HG03175 (cell line): ENCODE data around the gene TMEM131.
"Not testable (repeated sequence)": the region's sequence is repeated elsewhere in the genome, so short reads cannot be mapped to it uniquely, and the experiment has no call there.

Source experiments
- ATAC-seq: cut with Tn5 transposase; IDR thresholded peaks from one replicate; pipeline ENCODE4 v1.9.1; 2021; ENCODE audit warnings: mild to moderate bottlenecking, moderate library complexity; ENCODE audit not compliant: unreplicated experiment

Gene TMEM131, protein sequence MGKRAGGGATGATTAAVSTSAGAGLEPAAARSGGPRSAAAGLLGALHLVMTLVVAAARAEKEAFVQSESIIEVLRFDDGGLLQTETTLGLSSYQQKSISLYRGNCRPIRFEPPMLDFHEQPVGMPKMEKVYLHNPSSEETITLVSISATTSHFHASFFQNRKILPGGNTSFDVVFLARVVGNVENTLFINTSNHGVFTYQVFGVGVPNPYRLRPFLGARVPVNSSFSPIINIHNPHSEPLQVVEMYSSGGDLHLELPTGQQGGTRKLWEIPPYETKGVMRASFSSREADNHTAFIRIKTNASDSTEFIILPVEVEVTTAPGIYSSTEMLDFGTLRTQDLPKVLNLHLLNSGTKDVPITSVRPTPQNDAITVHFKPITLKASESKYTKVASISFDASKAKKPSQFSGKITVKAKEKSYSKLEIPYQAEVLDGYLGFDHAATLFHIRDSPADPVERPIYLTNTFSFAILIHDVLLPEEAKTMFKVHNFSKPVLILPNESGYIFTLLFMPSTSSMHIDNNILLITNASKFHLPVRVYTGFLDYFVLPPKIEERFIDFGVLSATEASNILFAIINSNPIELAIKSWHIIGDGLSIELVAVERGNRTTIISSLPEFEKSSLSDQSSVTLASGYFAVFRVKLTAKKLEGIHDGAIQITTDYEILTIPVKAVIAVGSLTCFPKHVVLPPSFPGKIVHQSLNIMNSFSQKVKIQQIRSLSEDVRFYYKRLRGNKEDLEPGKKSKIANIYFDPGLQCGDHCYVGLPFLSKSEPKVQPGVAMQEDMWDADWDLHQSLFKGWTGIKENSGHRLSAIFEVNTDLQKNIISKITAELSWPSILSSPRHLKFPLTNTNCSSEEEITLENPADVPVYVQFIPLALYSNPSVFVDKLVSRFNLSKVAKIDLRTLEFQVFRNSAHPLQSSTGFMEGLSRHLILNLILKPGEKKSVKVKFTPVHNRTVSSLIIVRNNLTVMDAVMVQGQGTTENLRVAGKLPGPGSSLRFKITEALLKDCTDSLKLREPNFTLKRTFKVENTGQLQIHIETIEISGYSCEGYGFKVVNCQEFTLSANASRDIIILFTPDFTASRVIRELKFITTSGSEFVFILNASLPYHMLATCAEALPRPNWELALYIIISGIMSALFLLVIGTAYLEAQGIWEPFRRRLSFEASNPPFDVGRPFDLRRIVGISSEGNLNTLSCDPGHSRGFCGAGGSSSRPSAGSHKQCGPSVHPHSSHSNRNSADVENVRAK (N-terminal part only)

DNA sequence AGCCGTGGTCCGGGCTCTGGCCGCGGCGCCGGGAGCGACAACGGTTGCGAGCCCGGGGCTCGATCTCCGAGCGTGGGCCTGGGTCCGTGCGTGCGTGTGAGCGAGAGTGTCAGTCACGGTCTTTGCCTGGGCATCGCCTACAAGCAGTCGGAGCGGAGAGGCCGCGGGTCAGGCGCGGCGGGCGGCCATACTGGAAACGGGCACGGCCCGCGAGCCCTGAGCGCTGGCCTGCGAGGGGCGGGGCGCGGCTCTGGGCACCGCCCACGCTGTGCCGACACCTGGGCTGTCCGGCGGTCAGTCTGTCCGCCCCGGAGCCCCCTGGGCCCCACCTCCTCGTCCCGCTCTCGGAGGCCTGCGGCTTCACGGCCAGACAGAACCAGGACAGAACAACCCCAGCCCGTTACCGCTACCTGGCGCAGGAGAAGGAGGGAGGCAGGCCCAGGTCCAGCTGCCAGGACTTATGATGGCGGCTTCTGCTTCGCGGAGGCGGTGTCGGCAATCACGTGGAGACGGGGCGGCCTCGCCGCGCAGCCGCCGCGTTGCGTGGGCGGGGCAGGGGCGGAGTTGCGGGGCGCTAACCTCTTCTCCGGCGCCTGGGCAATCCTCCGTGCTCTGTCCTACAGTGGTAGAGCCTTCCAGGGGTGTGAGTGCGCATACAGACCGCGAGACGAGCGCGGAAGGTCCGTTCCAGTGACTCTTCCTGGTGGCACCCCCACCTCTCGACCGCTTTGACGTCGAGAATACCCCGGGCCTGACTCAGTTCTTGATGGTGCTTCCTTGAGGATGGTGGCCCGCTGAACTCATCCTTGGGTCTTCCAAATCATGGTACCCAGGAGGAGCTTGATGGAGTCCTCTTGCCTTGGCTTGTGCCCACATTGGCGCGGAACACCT, at the start of gene TMEM131:
TMEM131 (minus strand) TSS at position 215 of the 891 bp plus-strand sequence. CDS start 286 bp downstream, outside the sequence.
- ATAC-seq: peak; percentile 76

DNA sequence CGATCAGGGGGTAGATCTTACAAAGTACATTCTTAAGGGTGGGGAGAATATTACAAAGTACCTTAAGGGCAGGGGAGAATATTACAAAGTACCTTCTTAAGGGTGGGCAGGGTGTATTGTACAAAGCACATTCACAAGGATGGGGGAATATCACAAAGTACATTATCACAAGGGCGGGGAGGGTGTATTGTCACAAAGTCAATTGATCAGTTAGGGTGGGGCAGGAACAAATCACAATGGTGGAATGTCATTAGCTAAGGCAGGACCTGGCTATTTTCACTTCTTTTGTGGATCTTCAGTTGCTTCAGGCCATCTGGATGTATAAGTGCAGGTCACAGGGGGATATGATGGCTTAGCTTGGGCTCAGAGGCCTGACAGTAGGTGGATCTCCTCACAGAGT, 49.0 kb upstream of the TMEM131 start:
- ATAC-seq: not testable (repeated sequence)

DNA sequence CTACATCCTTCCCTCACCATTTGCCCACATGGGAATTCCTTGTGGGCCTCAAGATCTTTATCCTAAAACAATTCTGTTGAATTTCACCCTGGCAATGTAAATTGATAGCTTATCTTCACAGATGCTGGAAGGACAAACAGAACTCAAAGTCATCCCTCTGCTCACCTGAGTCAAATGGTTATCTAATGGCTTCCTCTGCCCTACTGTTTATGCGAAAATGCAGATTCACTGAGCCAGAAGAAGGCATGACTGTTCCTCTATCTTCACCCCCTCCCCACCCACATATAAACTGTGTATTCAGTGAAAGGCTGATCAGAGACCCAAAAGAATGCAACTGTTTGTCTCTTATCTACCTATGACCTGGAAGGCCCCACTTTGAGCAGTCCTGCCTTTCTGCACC, 47.4 kb upstream of the TMEM131 start:
- no peak for ATAC-seq

DNA sequence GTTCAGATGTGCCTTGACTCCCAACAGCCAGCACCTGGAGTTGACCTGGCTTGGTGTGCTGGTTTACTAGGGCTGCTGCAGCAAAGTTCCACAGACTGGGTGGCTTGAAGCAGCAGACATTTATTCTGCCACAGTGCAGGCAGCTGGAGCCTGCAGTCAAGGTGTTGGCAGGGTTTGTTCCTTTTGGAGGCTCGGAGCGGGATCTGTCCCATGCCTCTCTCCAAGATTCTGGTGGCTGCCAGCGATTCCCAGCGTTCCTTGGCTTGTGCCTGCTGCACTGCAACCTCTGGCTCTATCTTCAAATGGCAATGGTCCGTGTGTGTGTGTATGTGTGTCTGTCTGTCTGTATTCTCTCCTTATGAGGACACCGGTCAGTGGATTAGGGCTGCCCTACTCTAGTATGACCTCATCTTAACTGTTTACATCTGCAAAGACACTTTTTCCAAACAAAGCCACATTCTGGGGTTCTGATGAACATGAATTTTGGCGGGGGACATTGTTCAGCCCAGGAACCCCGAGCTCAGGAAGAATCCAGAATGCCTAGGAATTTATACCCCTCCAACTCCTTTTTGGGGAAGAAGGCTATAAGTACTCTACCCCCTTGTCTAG, 44.7 kb upstream of the TMEM131 start:
- ATAC-seq: no peak

DNA sequence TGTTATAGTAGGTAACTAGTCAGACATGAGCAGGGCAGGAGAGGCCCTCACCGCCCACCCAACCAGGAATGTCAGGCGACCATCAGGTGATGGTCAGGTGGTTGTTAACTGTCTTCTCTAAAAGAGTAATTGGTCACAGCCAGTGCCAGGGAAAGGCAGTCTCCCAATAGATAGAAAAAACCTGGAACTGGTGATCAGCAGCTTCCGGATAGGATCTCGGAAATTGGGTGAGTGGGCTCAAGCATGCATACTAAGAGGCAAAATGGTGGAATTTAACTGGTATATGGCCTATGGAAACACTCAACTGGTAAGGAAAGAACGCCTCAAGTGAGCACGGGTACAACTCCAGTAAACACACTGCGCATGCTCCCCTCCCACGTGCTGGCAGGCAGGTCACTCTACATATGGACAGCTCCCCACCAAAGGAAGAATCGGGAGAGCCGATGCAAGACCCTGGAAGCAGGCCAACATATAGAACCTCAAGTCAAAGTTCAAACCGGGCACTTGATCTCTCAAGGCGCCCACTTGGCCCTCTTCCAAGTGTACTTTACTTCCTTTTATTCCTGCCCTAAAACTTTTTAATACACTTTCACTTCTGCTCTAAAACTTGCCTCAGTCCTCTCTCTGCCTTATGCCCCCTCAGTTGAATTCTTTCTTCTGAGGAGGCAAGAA, 43.5 kb upstream of the TMEM131 start:
- no peak for ATAC-seq

DNA sequence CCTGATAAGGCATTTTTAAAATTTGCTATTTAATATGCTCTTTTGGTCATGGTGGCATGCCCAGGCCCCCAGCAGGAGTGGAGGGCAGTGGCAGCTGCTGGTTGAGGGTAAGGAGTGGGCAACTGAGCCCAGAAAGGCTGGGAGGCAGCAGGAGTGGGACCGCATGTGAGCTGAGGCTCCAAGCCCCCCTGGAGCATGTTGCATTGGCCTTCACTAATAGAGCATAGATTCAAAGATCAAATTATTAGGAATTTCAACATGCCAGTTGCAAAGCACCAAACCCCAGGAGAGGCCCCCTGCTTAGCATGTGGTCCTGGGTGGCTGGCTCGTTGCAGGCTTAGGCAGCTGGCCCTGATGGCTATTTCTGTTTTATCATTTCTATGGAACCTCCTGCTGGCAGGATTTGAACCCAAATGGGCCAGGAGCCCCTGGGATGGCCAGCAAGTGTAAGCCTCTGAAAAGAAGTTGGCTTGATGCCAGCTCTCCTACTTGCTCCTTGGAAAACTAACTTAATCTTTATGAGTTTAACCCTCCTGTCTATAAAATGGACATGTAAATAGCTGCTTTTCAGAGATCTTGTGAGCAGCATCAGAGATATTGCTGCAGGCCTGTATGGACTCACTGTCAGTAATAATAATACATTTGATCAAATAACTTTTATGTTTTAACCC, 42.1 kb upstream of the TMEM131 start:
- ATAC-seq: no peak

DNA sequence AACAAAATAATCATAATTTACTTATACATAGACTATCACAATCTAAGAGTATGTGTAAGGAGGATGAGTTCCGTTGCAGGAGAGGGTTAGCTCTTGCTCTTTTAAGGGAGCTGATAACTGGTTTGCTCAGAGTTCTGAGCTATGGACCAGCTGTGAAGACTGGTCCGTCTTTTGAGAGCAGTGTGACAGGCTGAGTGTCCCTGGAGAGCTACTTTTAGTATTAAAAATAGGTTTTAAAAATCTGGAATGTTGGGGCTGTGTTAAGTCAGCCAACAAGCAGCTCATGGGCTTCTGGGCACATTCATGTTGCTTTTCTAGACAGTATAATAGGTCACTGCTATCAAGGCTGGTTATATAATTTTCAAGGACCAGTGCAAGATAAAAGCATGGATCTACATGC, 41.5 kb upstream of the TMEM131 start:
- no peak for ATAC-seq

DNA sequence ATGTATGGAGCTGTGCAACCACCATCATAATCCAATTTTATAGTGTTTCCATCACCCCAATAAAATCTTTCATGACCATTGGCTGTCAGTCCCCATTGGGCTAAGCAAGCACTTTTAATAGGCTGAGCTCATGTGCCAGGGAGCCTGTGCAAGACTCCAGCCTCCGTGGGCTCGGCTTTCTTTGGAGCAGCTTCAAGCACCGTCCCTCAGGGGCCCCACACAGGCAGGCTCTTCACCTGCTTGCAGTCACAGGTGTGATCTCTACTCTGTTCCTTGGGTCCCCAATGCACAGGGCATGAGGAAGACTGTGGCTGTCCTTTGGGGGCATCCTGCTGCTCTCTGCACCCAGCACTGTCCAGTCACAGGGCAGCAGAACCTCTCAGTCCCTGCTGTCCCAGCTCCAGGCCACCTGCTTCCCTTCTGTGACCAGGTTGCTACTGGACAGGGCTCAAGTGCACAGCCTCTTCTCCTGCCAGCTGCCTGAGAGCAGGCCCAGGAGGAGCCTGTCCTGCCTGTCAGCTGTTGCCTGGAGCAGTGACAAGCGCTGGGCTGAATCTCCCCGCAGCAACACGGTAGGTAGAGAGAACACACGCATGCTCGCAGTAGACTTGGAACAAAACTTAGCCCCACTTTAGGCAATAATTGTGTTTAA, 40.7 kb upstream of the TMEM131 start:
- no peak for ATAC-seq

DNA sequence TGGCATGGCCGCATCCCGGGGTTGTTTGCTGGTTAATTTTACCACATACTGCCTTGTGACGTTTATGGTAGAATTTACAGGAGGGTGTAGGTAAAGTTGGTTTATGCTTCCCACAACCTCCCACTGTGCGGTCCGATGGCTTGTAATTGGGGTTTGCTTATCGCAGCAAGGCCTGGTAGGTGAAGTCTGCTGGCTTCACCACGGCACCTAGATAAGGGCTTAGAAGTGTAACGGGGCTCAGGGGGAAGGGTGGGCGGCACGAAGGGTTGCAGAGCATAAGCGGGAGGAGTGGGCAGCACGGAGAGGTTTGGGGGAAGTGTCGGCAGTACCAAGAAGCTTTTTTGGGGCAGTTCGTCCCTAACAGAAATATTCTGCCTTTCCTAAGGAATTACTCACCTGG, 39.0 kb upstream of the TMEM131 start:
- no peak for ATAC-seq

DNA sequence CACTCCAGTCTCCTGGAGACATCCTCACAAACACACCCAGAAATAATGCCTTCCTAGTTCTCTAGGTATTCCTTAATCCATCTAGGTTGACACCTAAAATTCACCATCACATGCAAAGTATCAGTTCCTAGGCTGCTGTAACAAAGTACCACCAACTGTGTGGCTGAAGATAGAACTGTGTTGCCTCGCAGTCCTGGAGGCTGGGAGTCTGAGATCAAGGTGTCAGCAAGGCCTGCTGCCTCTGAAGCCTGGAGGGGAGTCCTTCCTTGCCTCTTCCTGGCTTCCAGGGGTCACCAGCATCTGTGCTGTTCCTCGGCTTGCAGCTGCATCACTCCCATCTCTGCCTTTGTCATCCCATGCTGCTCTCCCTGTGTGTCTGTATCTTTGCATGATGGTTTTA, 36.3 kb upstream of the TMEM131 start:
- no peak for ATAC-seq

DNA sequence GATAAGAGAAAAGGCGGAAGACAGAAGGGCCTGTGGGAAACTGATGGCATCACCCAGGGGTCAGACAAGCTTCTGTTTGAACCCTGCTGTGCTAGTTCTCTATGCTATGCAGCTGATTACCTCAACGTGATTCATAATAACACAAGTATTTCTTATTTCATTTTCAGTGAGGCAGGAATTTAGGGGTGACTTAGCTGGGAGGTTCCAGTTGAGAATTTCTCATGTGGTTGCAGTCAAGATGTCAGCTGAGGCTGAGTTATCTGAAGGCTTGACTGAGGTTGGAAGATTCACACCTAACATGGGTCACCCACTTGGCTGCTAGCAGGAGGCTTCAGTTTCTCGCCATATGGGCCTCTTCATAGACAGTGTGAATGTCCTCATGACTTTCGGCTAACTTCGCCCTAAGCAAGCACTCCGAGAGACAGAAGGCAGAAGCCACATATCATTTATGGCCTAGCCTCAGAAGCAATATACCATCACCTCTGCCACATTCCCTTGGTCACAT, 34.0 kb upstream of the TMEM131 start:
- ATAC-seq: no peak

DNA sequence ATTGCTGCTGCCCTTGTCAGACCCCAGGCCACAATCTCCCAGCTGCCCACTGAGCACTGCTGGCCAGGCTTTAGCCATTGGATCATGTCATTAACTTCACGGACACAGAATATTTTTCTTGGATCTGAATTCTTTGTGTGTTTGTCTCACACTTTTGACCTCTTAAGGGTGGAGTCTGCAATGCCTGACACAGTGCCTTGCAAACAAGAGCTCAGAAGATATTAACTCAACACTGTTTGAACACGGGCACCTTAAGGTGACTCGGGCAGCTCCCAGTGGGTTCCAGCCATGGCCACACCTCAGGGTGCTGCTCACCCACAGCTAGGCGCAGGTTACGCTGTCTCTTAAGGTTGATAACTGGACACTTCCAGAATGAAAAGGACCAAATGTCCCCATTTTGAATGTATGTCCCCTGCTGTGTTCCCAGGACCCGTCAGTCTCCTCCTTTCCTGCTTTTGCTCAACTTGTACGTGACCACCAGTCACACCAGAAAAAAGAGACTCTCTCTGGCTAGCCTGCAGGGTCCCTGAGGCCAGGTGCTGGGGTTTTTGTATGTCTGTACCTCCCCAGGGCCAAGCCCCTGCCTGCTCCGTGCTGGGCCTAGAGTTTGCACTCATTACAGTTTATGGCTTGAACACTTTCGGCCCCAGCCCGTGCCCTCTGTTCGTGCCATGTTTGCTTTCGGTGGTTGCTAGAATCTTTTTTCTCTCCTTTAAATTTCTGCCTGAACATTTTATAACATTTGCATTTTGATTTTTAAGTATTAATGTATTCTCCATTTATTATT, 33.4 kb upstream of the TMEM131 start:
- ATAC-seq: no peak

DNA sequence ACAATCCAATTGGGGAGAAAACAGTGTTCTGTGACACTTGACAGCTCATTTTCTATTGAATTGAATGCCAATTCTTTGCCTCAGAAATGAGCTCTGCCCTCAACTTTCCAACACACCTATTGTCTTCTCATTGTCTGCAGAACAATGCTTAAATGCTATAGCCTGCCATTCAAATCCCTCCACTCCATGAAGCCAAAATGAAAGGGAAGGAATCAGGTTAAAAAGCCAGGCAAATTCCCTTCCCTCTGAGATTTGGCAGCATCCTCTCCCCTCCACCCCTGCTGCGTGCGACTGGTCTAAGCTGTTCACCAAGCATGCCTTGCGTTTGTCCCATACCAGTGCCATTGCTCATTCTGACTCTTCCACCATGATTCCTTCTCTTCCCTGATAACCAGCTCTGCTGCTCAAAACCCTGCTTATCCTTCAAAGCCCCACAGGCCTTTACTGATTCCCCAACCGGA, 32.4 kb upstream of the TMEM131 start:
- ATAC-seq: no peak

DNA sequence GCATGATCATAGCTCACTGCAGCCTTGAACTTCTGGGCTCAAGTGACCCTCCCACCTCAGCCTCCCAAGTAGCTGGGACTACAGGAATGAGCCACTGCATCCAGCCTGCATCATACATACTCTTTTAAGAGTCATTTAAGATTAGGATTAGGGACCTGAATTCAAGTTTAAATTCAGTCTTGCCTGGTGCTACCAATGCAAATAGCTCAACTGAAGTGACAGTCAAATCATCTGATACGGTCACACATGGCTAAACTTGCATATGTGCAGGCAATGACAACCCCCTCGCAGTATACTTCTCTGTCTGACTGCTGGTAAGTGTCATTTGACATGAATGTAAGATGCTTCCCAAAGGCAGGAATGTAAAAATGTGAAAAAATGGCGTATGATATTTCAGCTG, 31.8 kb upstream of the TMEM131 start:
- peak; percentile 49 for ATAC-seq

DNA sequence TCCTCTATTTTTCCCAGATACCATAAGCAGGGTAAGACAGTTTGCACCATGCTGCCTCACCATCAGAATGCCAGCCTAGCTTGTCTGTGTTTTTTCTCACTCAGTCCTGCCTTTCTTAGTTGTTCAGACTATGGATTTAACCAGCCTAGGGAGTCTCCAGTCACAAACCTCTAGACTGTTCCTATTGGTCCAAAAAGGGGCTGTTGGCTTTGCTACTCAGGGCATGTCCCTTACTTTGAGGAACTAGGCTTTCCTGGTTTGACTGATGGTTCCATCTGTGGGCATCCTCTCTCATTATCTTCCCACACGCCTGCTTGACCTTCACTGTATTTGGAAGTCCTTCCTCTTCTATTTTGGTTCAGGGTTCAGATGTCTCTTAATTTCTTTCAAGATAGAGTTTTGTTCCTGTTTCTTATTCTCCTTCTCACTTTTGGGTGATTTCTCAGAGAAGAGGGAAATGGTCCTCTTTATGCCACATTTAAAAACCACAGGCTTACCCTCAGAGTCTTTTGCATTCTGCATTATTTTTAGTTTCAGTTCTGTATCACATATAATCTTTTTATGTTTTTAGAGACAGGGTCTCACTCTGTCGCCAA, 31.3 kb upstream of the TMEM131 start:
- ATAC-seq: peak; percentile 75

DNA sequence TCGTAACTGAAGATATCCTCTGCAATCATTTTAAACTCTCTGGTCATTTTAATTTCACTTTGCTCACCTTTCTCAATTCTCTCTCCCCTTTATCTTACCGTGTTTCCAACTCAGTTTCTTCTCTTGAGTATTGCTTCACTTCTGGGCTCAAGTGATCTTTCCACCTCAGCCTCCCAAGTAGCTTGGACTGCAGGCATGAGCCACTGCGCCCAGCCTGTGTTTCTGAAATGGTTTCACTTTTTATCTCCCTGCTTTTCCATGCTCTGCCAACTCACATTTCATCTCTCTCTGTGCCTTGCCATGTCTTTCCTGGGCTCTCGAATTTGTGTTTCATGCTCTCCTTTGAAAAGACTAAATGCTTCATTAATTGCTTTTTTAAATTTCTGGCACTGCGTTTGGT, 30.5 kb upstream of the TMEM131 start:
- ATAC-seq: no peak
